Karpas-422 (cell line): ENCODE measurements around the gene PDHA2. TPM values are rescaled to one million over a fixed set of nuclear protein-coding genes. Genes with fewer than 3 reads are reported as not detected.
A peak's percentile ranks its signal among the peaks of the same experiment; 100 is the strongest.
"Not testable (repeated sequence)": the region's sequence is repeated elsewhere in the genome, so short reads cannot be mapped to it uniquely, and the experiment has no call there.

ENCODE experiments used
- DNase-seq: peaks from one replicate; pipeline ENCODE4 v3.0.0-alpha.2; 2015
- H2AFZ ChIP-seq: fragments of 200-600 bp; sonication (generic); 2 replicates; pipeline ENCODE4 v1.6.1; 2014; ENCODE audit warnings: antibody characterized with exemption, low read length, mixed read lengths
- H3K27ac ChIP-seq: fragments of 200-600 bp; sonication (generic); 2 replicates; pipeline ENCODE4 v1.5.1; 2014; ENCODE audit warnings: mild to moderate bottlenecking, low read length, moderate library complexity
- H3K27me3 ChIP-seq: fragments of 200-600 bp; sonication (generic); 2 replicates; pipeline ENCODE4 v1.6.1; 2014; ENCODE audit warnings: low read length, mixed read lengths
- H3K36me3 ChIP-seq: fragments of 200-600 bp; sonication (generic); 2 replicates; pipeline ENCODE4 v1.6.1; 2014; ENCODE audit warnings: low read length, mixed read lengths; ENCODE audit not compliant: insufficient read depth
- H3K4me1 ChIP-seq: fragments of 200-600 bp; sonication (generic); 2 replicates; pipeline ENCODE4 v1.6.1; 2014; ENCODE audit warnings: mild to moderate bottlenecking, low read length, mixed read lengths
- H3K4me2 ChIP-seq: fragments of 200-600 bp; sonication (generic); 2 replicates; pipeline ENCODE4 v1.6.1; 2014; ENCODE audit warnings: low read length, low read depth, mild to moderate bottlenecking; ENCODE audit not compliant: poor library complexity, severe bottlenecking
- H3K4me3 ChIP-seq: fragments of 200-600 bp; sonication (generic); 2 replicates; pipeline ENCODE4 v1.5.1; 2014; ENCODE audit warnings: mild to moderate bottlenecking, antibody characterized with exemption, low read length, mixed read lengths
- H3K79me2 ChIP-seq: fragments of 200-600 bp; sonication (generic); 2 replicates; pipeline ENCODE4 v1.6.1; 2014; ENCODE audit warnings: mild to moderate bottlenecking, low read length, mixed read lengths
- H3K9ac ChIP-seq: fragments of 200-600 bp; sonication (generic); 2 replicates; pipeline ENCODE4 v1.6.0; 2014; ENCODE audit warnings: low read length
- H3K9me2 ChIP-seq: fragments of 200-600 bp; sonication (generic), shearing (Covaris generic); replicated peaks from 2 replicates; pipeline ENCODE4 v1.6.0; 2014; ENCODE audit warnings: mild to moderate bottlenecking, low read length, moderate library complexity; ENCODE audit not compliant: insufficient read depth
- H3K9me3 ChIP-seq: fragments of 300-700, 200-600 bp; sonication (generic); 2 replicates; pipeline ENCODE4 v1.6.1; 2014; ENCODE audit warnings: low read length, mixed read lengths
- H4K20me1 ChIP-seq: fragments of 200-600 bp; sonication (generic); 2 replicates; pipeline ENCODE4 v1.6.1; 2014; ENCODE audit warnings: mild to moderate bottlenecking, antibody characterized with exemption, low read length, low read depth; ENCODE audit not compliant: insufficient read depth
- total RNA-seq: library from RNA; depleted of rRNA; stranded (reverse); fragments of >200 nt; shearing (Covaris generic); gene quantifications from 2 replicates; pipeline ENCODE4 v1.2.3, GENCODE V29; 2014; ENCODE audit warnings: low replicate concordance

The PDHA2 gene
- total RNA-seq, 1 experiment from 2014 or later: not detected

- no peak overlapping the region for H2AFZ ChIP-seq
These were observed 1.7 kb upstream of the PDHA2 start for GRCh38 chr4:95838192-95838591.

GRCh38 chr4:95847908-95848460, 8.1 kb downstream of the PDHA2 start:
- no peaks in the 10 kb centered on the region for H3K27me3 ChIP-seq
- H3K79me2 ChIP-seq: no peaks in the 10 kb centered on the region
- DNase-seq: no peak
- peaks cover 32% of the 10 kb centered on the region for H3K9me3 ChIP-seq
- H3K9me2 ChIP-seq: no peaks in the 10 kb centered on the region
- H3K9ac ChIP-seq: no peak overlapping the region
- no peaks in the 10 kb centered on the region for H3K36me3 ChIP-seq
- no peaks in the 10 kb centered on the region for H4K20me1 ChIP-seq
- H3K4me1 ChIP-seq: no peaks in the 10 kb centered on the region
- no peak overlapping the region for H3K27ac ChIP-seq
- no peak overlapping the region for H3K4me2 ChIP-seq
- no peak overlapping the region for H3K4me3 ChIP-seq
- H2AFZ ChIP-seq: no peak overlapping the region

More at GRCh38 chr4:95838192-95838591, 1.7 kb upstream of the PDHA2 start:
- Histone ChIP-seq H3K36me3 (no peaks in the 10 kb centered on the region), H3K4me3 (no peak overlapping the region), H3K79me2 (no peaks in the 10 kb centered on the region), H3K9me3 (peaks cover 9% of the 10 kb centered on the region), H4K20me1 (no peaks in the 10 kb centered on the region), H3K9me2 (no peaks in the 10 kb centered on the region), H3K27me3 (no peaks in the 10 kb centered on the region), H3K4me2 (no peak overlapping the region), H3K4me1 (no peaks in the 10 kb centered on the region), H3K9ac (no peak overlapping the region), H3K27ac (no peak overlapping the region)
- no peak for DNase-seq

- no peaks in the 10 kb centered on the region for H3K36me3 ChIP-seq
These were observed 10.3 kb downstream of the PDHA2 start for GRCh38 chr4:95850161-95850560.

GRCh38 chr4:95857761-95858160, 17.9 kb downstream of the PDHA2 start:
- H2AFZ ChIP-seq: no peak overlapping the region
- H3K27ac ChIP-seq: no peak overlapping the region
- H3K27me3 ChIP-seq: no peaks in the 10 kb centered on the region
- no peaks in the 10 kb centered on the region for H3K9me2 ChIP-seq
- H4K20me1 ChIP-seq: no peaks in the 10 kb centered on the region
- no peaks in the 10 kb centered on the region for H3K79me2 ChIP-seq
- no peak for DNase-seq
- no peaks in the 10 kb centered on the region for H3K36me3 ChIP-seq
- no peaks in the 10 kb centered on the region for H3K4me1 ChIP-seq
- H3K4me2 ChIP-seq: no peak overlapping the region
- peaks cover 10% of the 10 kb centered on the region for H3K9me3 ChIP-seq
- H3K9ac ChIP-seq: no peak overlapping the region
- H3K4me3 ChIP-seq: no peak overlapping the region

More at GRCh38 chr4:95850161-95850560, 10.3 kb downstream of the PDHA2 start:
- H3K9me2 ChIP-seq: no peaks in the 10 kb centered on the region
- no peak overlapping the region for H3K9ac ChIP-seq
- no peak overlapping the region for H2AFZ ChIP-seq
- no peak for DNase-seq
- H3K4me3 ChIP-seq: no peak overlapping the region
- no peaks in the 10 kb centered on the region for H3K79me2 ChIP-seq
- no peak overlapping the region for H3K4me2 ChIP-seq
- H3K4me1 ChIP-seq: no peaks in the 10 kb centered on the region
- no peaks in the 10 kb centered on the region for H4K20me1 ChIP-seq
- H3K27ac ChIP-seq: no peak overlapping the region
- peaks cover 29% of the 10 kb centered on the region for H3K9me3 ChIP-seq
- H3K27me3 ChIP-seq: no peaks in the 10 kb centered on the region

GRCh38 chr4:95867919-95868318, 28.0 kb downstream of the PDHA2 start:
- Histone ChIP-seq H3K9me2 (no peaks in the 10 kb centered on the region), H3K27me3 (no peaks in the 10 kb centered on the region), H3K79me2 (no peaks in the 10 kb centered on the region), H3K36me3 (no peaks in the 10 kb centered on the region), H3K27ac (no peak overlapping the region), H3K9ac (no peak overlapping the region), H3K4me3 (no peak overlapping the region), H3K9me3 (peaks cover 31% of the 10 kb centered on the region), H2AFZ (no peak overlapping the region), H3K4me2 (no peak overlapping the region), H3K4me1 (no peaks in the 10 kb centered on the region), H4K20me1 (no peaks in the 10 kb centered on the region)
- DNase-seq: peak; percentile 42

- not testable (repeated sequence) for H3K36me3 ChIP-seq, H3K27me3 ChIP-seq, H2AFZ ChIP-seq, H3K27ac ChIP-seq, H3K4me1 ChIP-seq, H3K79me2 ChIP-seq, H3K9ac ChIP-seq, DNase-seq, H3K9me2 ChIP-seq, H4K20me1 ChIP-seq, H3K4me2 ChIP-seq, H3K4me3 ChIP-seq
- H3K9me3 ChIP-seq: peaks cover 23% of the 10 kb centered on the region
These were observed 29.5 kb downstream of the PDHA2 start for GRCh38 chr4:95869414-95869813.

GRCh38 chr4:95869961-95870500, 30.1 kb downstream of the PDHA2 start:
- Histone ChIP-seq H4K20me1 (no peaks in the 10 kb centered on the region), H3K27ac (no peak overlapping the region), H3K36me3 (no peaks in the 10 kb centered on the region), H3K9me3 (peaks cover 23% of the 10 kb centered on the region), H3K4me3 (no peak overlapping the region), H3K4me1 (no peaks in the 10 kb centered on the region), H3K79me2 (no peaks in the 10 kb centered on the region), H3K4me2 (no peak overlapping the region), H3K9ac (no peak overlapping the region), H2AFZ (no peak overlapping the region), H3K27me3 (no peaks in the 10 kb centered on the region), H3K9me2 (no peaks in the 10 kb centered on the region)
- DNase-seq: no peak

- H3K4me2 ChIP-seq: no peak overlapping the region
- H3K4me3 ChIP-seq: no peak overlapping the region
- H3K27ac ChIP-seq: no peak overlapping the region
- H2AFZ ChIP-seq: no peak overlapping the region
- peaks cover 13% of the 10 kb centered on the region for H3K9me3 ChIP-seq
- H3K27me3 ChIP-seq: no peaks in the 10 kb centered on the region
- H4K20me1 ChIP-seq: no peaks in the 10 kb centered on the region
- H3K36me3 ChIP-seq: no peaks in the 10 kb centered on the region
- no peak for DNase-seq
- no peaks in the 10 kb centered on the region for H3K79me2 ChIP-seq
- H3K4me1 ChIP-seq: no peaks in the 10 kb centered on the region
- no peak overlapping the region for H3K9ac ChIP-seq
- H3K9me2 ChIP-seq: no peaks in the 10 kb centered on the region
These were observed 37.7 kb downstream of the PDHA2 start for GRCh38 chr4:95877636-95878035.
